Stomach (tissue), 9 donors: Measurements from ENCODE around the gene FTO. TPM values are rescaled to one million over a fixed set of nuclear protein-coding genes. Genes with fewer than 3 reads are reported as not detected.

Source experiments
- DNase-seq, 2 donors: peaks; one replicate each; pipeline versions ENCODE4 v3.0.0 to v3.0.0-alpha.2; 2013 to 2019
- H3K27ac ChIP-seq, 5 donors: fragments of 200-600 bp in 4 of 5; sonication (generic) in 4 of 5; one replicate each; pipeline ENCODE4 v1.5.1; 2013 to 2019; ENCODE audit warnings: mild to moderate bottlenecking in 1 of 5, moderate library complexity in 1 of 5
- H3K27me3 ChIP-seq, 3 donors: fragments of 200-600 bp; sonication (generic); one replicate each; pipeline ENCODE4 v1.5.1; 2017 to 2019; ENCODE audit warnings: mixed run types in 1 of 3
- H3K36me3 ChIP-seq, 4 donors: fragments of 200-600 bp; sonication (generic); 1 replicate in 3 of 4; 2 replicates in 1 of 4; pipeline ENCODE4 v1.5.1; 2016 to 2019
- H3K4me1 ChIP-seq, 4 donors: fragments of 200-600 bp; sonication (generic); one replicate each; pipeline ENCODE4 v1.5.1; 2016 to 2019
- H3K4me3 ChIP-seq, 4 donors: fragments of 200-600 bp; sonication (generic) in 3 of 4; one replicate each; pipeline ENCODE4 v1.5.1; 2016 to 2019; ENCODE audit warnings: mild to moderate bottlenecking in 1 of 4
- H3K9me3 ChIP-seq, 4 donors: fragments of 200-600 bp; sonication (generic); one replicate each; pipeline ENCODE4 v1.5.1; 2016 to 2019
- EP300 ChIP-seq: sonication (generic); formaldehyde crosslinking; IDR thresholded peaks from one replicate; pipeline ENCODE4 v1.6.1; 2017; ENCODE audit warnings: antibody characterized with exemption
- POLR2A ChIP-seq, 4 donors: fragments of 450-650 bp; IDR thresholded peaks; one replicate each; pipeline ENCODE4 v1.6.1; 2016; ENCODE audit warnings: antibody characterized with exemption in 4 of 4, control low read depth in 2 of 4, mild to moderate bottlenecking in 1 of 4, moderate library complexity in 1 of 4
- POLR2AphosphoS5 ChIP-seq, 3 donors: sonication (generic); formaldehyde crosslinking; IDR thresholded peaks; one replicate each; pipeline ENCODE4 v1.6.1; 2016; ENCODE audit warnings: antibody characterized with exemption in 3 of 3
- WGBS, 5 donors: extraction: QIAGEN DNeasy Blood & Tissue Kit in 3 of 5; methylation state at CpG; one replicate each; pipeline versions ENCODE4 v1.1.5 to v1.1.7; 2013 to 2018; 5-methylcytosine and 5-hydroxymethylcytosine counted together
- intact Hi-C: fragments of 100-400 bp; cut with DNase I; formaldehyde crosslinking; loops from one replicate; pipeline ENCODE4 v1.15.1; 2023; ENCODE audit warnings: low total_unique reads
- polyA plus RNA-seq, 3 donors: library from polyadenylated mRNA; stranded (reverse); fragments of 200-250 nt; gene quantifications; one replicate each; pipeline ENCODE4 v1.2.3, GENCODE V29; 2013
- total RNA-seq, 5 donors: library from RNA; depleted of rRNA; stranded (reverse); fragments of >200 nt; gene quantifications; one replicate each; pipeline versions ENCODE4 v1.1.0 to v1.2.3, GENCODE V29; 2014 to 2016
- TF ChIP-seq, protein P1 (sequence below), 7 experiments: fragments of 450-650 bp in 4 of 7; fragments of 200-600 bp in 3 of 7; sonication (generic) in 3 of 7; IDR thresholded peaks; one replicate each; pipeline ENCODE4 v1.5.1; 2016 to 2019; ENCODE audit warnings: antibody characterized with exemption in 7 of 7, control low read depth in 2 of 7, mild to moderate bottlenecking in 1 of 7
- donor health status: healthy with polysubstance abuse.
- donor health status: Bipolar disorder and iron deficiency.
- donor health status: healthy.

The FTO gene
- total and polyA plus RNA-seq, 8 donors: 9.3 to 88.7 (median 24.6) TPM

DNA sequence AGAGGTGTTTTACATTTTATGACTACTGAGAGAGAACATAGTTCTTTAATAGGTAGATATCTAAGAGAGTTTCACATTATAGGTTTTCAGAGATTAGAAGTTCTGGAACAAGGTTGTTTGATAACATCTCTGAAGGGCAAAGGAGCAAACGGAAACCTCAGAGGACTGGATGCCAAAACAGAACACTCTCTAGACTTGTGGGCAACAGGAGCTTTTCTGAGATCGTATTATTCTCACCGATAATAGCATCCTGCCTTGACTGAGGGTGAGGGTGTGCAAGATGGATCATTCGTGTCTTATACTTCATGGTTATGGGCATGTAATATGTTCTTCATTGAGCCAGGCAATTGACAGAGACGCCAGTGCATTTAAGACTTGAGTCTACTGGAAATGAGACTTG is 347.9 kb downstream of the FTO start:
- no peak overlapping the region for H3K4me3 ChIP-seq
- TF ChIP-seq, protein P1, sequence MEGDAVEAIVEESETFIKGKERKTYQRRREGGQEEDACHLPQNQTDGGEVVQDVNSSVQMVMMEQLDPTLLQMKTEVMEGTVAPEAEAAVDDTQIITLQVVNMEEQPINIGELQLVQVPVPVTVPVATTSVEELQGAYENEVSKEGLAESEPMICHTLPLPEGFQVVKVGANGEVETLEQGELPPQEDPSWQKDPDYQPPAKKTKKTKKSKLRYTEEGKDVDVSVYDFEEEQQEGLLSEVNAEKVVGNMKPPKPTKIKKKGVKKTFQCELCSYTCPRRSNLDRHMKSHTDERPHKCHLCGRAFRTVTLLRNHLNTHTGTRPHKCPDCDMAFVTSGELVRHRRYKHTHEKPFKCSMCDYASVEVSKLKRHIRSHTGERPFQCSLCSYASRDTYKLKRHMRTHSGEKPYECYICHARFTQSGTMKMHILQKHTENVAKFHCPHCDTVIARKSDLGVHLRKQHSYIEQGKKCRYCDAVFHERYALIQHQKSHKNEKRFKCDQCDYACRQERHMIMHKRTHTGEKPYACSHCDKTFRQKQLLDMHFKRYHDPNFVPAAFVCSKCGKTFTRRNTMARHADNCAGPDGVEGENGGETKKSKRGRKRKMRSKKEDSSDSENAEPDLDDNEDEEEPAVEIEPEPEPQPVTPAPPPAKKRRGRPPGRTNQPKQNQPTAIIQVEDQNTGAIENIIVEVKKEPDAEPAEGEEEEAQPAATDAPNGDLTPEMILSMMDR (IDR thresholded peaks at IDR 0.05): no peak
- TF ChIP-seq POLR2A (IDR thresholded peaks at IDR 0.05) (no peak), POLR2AphosphoS5 (IDR thresholded peaks at IDR 0.05) (no peak), EP300 (no peak)
- no peak for DNase-seq
- H3K36me3 ChIP-seq: peaks cover 0 to 5% (median 2%) of the 10 kb centered on the region in 4 donors
- no peak overlapping the region for H3K27ac ChIP-seq
- no peaks in the 10 kb centered on the region for H3K27me3 ChIP-seq
- no peaks in the 10 kb centered on the region for H3K4me1 ChIP-seq
- WGBS, 5 donors: 70 to 80% (median 79%) methylated on average over 5 of the region's 5 CpGs
- H3K9me3 ChIP-seq: no peaks in the 10 kb centered on the region
- intact Hi-C loops: no loop called here

DNA sequence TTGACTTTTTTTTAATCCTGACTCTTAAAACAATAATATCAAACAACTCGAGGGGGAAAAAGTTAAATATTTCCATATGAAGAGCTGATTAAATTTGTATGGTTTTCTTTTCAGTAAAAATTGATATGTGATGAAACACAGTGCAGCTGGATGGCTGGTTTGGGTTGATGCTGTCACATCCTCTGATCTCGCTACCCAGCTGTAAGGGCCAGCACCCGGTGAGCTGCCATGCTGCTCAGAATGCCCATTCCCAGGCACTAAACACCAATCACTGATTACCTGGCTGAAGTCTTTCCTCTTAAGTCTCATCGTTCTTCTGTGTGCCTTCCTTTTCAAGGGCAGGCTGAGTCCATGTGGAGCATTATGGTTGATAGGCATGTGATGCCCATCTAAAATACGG is 348.3 kb downstream of the FTO start:
- H3K4me3 ChIP-seq: no peak overlapping the region
- DNase-seq: no peak
- no peak for TF ChIP-seq POLR2AphosphoS5 (IDR thresholded peaks at IDR 0.05)
- TF ChIP-seq, protein P1 (IDR thresholded peaks at IDR 0.05): no peak
- TF ChIP-seq POLR2A (IDR thresholded peaks at IDR 0.05): no peak
- no peak for TF ChIP-seq EP300
- no peak overlapping the region for H3K27ac ChIP-seq
- intact Hi-C loops: no loop called here
- H3K36me3 ChIP-seq: peaks cover 0 to 5% (median 2%) of the 10 kb centered on the region in 4 donors
- H3K4me1 ChIP-seq: no peaks in the 10 kb centered on the region
- no peaks in the 10 kb centered on the region for H3K27me3 ChIP-seq
- no peaks in the 10 kb centered on the region for H3K9me3 ChIP-seq
- WGBS, 5 donors: 73 to 90% (median 83%) methylated on average over 5 of the region's 5 CpGs

DNA sequence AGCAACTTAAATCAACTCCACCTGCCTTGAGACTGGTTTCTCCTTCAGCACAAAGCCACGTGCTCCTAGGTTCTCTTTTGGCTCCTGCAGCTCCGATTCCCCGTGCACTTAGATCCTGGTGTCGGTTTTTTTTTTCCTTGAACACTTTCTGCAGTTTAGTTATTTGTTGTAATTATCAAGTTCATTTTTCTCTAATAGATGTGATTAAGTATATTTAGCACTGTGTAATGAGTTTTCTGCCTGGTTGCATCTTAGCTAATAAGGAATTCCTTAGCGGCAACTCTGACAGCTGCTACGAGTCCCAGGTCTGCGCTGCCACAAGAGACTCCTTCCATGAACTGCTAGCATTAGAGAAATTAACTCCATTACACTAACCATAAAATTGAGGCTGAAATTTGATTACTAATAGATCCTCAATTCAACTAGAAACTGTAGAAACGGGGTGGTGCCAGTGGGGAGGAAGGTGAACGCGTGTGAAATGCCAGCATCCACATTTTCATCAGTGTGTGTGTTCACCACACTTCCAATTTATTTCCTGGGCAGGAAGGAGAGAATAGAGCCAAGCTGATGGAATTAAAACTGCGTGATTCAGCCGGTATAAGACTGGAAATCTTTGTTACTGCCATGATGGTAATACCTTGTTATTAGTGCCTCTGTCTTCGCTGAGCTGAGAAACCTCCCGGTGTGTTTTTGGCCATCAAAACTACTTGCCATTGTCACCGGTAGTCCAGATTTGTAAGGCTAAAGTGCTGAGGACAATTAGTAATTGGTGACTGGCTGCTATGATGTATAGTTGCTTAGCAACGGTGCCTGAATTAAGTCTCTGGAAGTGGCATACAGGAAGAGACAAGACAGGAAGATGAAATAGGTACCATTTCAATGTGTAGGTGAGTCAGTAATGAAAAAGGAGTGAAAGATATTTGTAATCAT is 350.2 kb downstream of the FTO start:
- no peaks in the 10 kb centered on the region for H3K4me1 ChIP-seq
- no peak overlapping the region for H3K27ac ChIP-seq
- no peaks in the 10 kb centered on the region for H3K27me3 ChIP-seq
- no peak for DNase-seq
- H3K4me3 ChIP-seq: no peak overlapping the region
- H3K9me3 ChIP-seq: no peaks in the 10 kb centered on the region
- no peak for TF ChIP-seq POLR2AphosphoS5 (IDR thresholded peaks at IDR 0.05)
- no peak for TF ChIP-seq POLR2A (IDR thresholded peaks at IDR 0.05)
- TF ChIP-seq EP300: no peak
- TF ChIP-seq, protein P1 (IDR thresholded peaks at IDR 0.05): no peak
- WGBS, 5 donors: 93 to 96% (median 94%) methylated on average over 16 of the region's 16 CpGs
- peaks cover 0 to 5% (median 2%) of the 10 kb centered on the region in 4 donors for H3K36me3 ChIP-seq
- intact Hi-C loops: no loop called here

DNA sequence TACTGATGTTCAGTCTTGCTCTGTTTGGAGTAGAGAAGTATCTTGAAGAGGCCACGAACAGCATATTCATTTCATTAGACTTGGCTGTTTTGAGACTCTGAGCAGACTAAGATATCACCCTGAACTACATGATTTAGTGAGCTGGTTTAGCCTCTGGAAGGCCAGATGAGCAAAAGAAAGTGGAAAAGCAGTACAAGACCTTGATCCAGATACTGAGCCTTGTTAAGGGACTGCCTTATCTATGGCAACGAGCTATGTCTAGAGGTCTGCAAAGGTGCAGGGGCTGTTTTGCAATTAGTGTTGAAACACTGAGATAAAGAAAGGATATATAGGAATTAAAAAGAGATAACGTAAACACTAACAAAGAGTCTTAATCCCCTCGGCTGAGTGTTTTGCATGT is 351.2 kb downstream of the FTO start:
- H3K27me3 ChIP-seq: no peaks in the 10 kb centered on the region
- no peak for DNase-seq
- WGBS, 5 donors: 73 to 78% (median 76%) methylated on average over 4 of the region's 4 CpGs
- peaks cover 0 to 5% (median 2%) of the 10 kb centered on the region in 4 donors for H3K36me3 ChIP-seq
- no peaks in the 10 kb centered on the region for H3K4me1 ChIP-seq
- no peak overlapping the region for H3K27ac ChIP-seq
- TF ChIP-seq EP300 (no peak), POLR2AphosphoS5 (IDR thresholded peaks at IDR 0.05) (no peak), POLR2A (IDR thresholded peaks at IDR 0.05) (no peak)
- TF ChIP-seq, protein P1 (IDR thresholded peaks at IDR 0.05): no peak
- H3K4me3 ChIP-seq: no peak overlapping the region
- intact Hi-C loops: no loop called here
- no peaks in the 10 kb centered on the region for H3K9me3 ChIP-seq
